Heart left ventricle (tissue), 13 donors: ENCODE measurements around the gene ZNF277.

ENCODE experiments used
- POLR2A ChIP-seq, 2 donors: fragments of 450-650 bp; IDR thresholded peaks; one replicate each; pipeline ENCODE4 v1.6.1; 2017; ENCODE audit warnings: antibody characterized with exemption in 2 of 2, mild to moderate bottlenecking in 2 of 2, moderate library complexity in 2 of 2
- TF ChIP-seq, protein P1 (sequence below), 12 donors: fragments of 200-600 bp; sonication (generic) in 4 of 12; IDR thresholded peaks; one replicate each; pipeline versions ENCODE4 v1.5.0 to v1.8.0; 2018 to 2022; ENCODE audit warnings: antibody characterized with exemption in 12 of 12, mild to moderate bottlenecking in 5 of 12
- donor health status: ischemic (EF 13 %, LVEDD 7.1; RV severe dilation, severe dysfunction).
- donor health status: DM: no; HTN: yes; CAD: no.
- donor health status: DM: no; HTN: no; CAD: no.
- donor health status: ischemic (EF 25% LVEDD 6.9; RV normal size, moderate dysfunction).
- donor health status: ischemic (EF 25% LVEDD 5.7; RV mildly dilated, moderate dysfunction).
- donor health status: ischemic (EF 35%, LVEDD 5.7; RV mildly dilated, moderate dysfunction).
- donor health status: nonischemic (EF 11% LVEDD 7.7; RV severe dilation, severe dysfunction).
- donor health status: DM: yes; HTN: yes; CAD: no.
- donor health status: PGD.
- donor health status: ischemic (EF 29% LVEDD 5.4; RV normal size, mild dysfunction).
- donor health status: nonischemic (EF 23%, LVEDD 6.1; RV moderate dilation, normal function).

DNA sequence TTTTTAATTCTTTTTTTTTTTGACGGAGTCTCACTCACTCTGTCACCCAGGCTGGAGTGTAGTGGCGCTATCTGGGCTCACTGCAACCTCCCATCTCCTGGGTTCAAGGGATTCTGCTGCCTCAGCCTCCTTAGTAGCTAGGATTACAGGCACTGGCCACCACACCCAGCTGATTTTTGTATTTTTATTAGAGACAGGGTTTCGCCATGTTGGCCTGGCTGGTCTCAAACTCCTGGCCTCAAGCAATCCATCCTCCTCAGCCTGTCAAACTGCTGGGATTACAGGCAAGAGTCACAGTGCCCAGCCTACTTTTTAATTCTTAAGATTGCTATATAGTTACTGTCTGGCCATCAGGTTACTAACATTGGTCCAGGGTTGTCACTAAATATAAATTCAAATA, 59.6 kb downstream of the ZNF277 start:
- TF ChIP-seq, protein P1, sequence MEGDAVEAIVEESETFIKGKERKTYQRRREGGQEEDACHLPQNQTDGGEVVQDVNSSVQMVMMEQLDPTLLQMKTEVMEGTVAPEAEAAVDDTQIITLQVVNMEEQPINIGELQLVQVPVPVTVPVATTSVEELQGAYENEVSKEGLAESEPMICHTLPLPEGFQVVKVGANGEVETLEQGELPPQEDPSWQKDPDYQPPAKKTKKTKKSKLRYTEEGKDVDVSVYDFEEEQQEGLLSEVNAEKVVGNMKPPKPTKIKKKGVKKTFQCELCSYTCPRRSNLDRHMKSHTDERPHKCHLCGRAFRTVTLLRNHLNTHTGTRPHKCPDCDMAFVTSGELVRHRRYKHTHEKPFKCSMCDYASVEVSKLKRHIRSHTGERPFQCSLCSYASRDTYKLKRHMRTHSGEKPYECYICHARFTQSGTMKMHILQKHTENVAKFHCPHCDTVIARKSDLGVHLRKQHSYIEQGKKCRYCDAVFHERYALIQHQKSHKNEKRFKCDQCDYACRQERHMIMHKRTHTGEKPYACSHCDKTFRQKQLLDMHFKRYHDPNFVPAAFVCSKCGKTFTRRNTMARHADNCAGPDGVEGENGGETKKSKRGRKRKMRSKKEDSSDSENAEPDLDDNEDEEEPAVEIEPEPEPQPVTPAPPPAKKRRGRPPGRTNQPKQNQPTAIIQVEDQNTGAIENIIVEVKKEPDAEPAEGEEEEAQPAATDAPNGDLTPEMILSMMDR (IDR thresholded peaks at IDR 0.05): no peak
- no peak for TF ChIP-seq POLR2A (IDR thresholded peaks at IDR 0.05)
